ENCODE results near the gene LRFN2. TPM values are rescaled to one million over a fixed set of nuclear protein-coding genes. Genes with fewer than 3 reads are reported as not detected.

LRFN2 gene
- total RNA-seq, 1 donor from 2014 or later, result not detected

- DNase-seq (ENCODE audit: low spot score in 2 of 2), result peak in 1 of 2 donors; percentile 54
- TF ChIP-seq CTCF (IDR thresholded peaks at IDR 0.05), result no peak
- Histone ChIP-seq H3K4me3 (no peak overlapping the region), H3K27me3 (no peaks in the 10 kb centered on the region), H3K9me3 (no peaks in the 10 kb centered on the region), H3K27ac (no peak overlapping the region), H3K36me3 (no peaks in the 10 kb centered on the region), H3K4me1 (no peaks in the 10 kb centered on the region)
- intact Hi-C loops (cut with DNase I), result no loop called here
Observed at GRCh38 chr6:40344566-40345167, 242.5 kb downstream of the LRFN2 start.

GRCh38 chr6:40343877-40344565, 243.1 kb downstream of the LRFN2 start:
- H3K27ac ChIP-seq, result no peak overlapping the region
- no peak overlapping the region for H3K4me3 ChIP-seq
- TF ChIP-seq CTCF (IDR thresholded peaks at IDR 0.05), result no peak
- intact Hi-C loops (cut with DNase I), result no loop called here
- H3K36me3 ChIP-seq, result no peaks in the 10 kb centered on the region
- no peaks in the 10 kb centered on the region for H3K9me3 ChIP-seq
- H3K4me1 ChIP-seq, result no peaks in the 10 kb centered on the region
- no peaks in the 10 kb centered on the region for H3K27me3 ChIP-seq
- DNase-seq (ENCODE audit: low spot score in 2 of 2), result peak in 1 of 2 donors; percentile 38

GRCh38 chr6:40343318-40343876, 243.8 kb downstream of the LRFN2 start:
- Histone ChIP-seq H3K36me3 (no peaks in the 10 kb centered on the region), H3K27ac (no peak overlapping the region), H3K9me3 (no peaks in the 10 kb centered on the region), H3K4me1 (no peaks in the 10 kb centered on the region), H3K27me3 (no peaks in the 10 kb centered on the region), H3K4me3 (no peak overlapping the region)
- no peak for TF ChIP-seq CTCF (IDR thresholded peaks at IDR 0.05)
- peak in 1 of 2 donors; percentile 38 for DNase-seq (ENCODE audit: low spot score in 2 of 2)
- intact Hi-C loops (cut with DNase I), result no loop called here

- Histone ChIP-seq H3K27me3 (no peaks in the 10 kb centered on the region), H3K9me3 (no peaks in the 10 kb centered on the region), H3K4me1 (no peaks in the 10 kb centered on the region), H3K36me3 (no peaks in the 10 kb centered on the region), H3K27ac (no peak overlapping the region), H3K4me3 (no peak overlapping the region)
- peak in 1 of 2 donors; percentile 24 for DNase-seq (ENCODE audit: low spot score in 2 of 2)
- no peak for TF ChIP-seq CTCF (IDR thresholded peaks at IDR 0.05)
- intact Hi-C loops (cut with DNase I), result no loop called here
Observed at GRCh38 chr6:40342723-40343122, 244.4 kb downstream of the LRFN2 start.

GRCh38 chr6:40341726-40342125, 245.4 kb downstream of the LRFN2 start:
- Histone ChIP-seq H3K27ac (no peak overlapping the region), H3K27me3 (no peaks in the 10 kb centered on the region), H3K36me3 (no peaks in the 10 kb centered on the region), H3K4me3 (no peak overlapping the region), H3K9me3 (no peaks in the 10 kb centered on the region), H3K4me1 (no peaks in the 10 kb centered on the region)
- TF ChIP-seq CTCF (IDR thresholded peaks at IDR 0.05), result no peak
- DNase-seq (ENCODE audit: low spot score in 2 of 2), result peak in 1 of 2 donors; percentile 4
- intact Hi-C loops (cut with DNase I), result no loop called here

Data from ascending aorta (tissue), 2 donors.